ENCODE results near the gene TXNIP.

DNA sequence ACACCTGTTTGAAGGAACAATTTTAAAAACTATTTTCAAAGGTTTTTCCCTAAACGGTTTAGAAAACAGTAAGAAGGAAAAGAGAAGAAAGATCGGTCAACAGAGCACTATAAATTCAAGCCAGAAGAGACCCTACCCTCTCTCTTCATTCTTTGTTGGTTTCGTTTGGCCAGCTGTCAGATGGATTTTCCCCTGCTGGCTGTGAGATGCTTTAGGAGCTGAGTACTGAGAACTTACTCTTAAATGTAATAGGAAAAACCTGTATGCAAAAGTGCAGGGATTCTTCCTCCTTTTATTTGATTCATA is 1.3 kb upstream of the TXNIP start:
- TF ChIP-seq ZC3H10 (CRISPR knock-in tag; IDR thresholded peaks at IDR 0.05): no peak
- TF ChIP-seq PPARA (CRISPR knock-in tag; IDR thresholded peaks at IDR 0.05; ENCODE audit: borderline replicate concordance): no peak
- no peak for TF ChIP-seq ARNTL (CRISPR knock-in tag; IDR thresholded peaks at IDR 0.05; ENCODE audit: borderline replicate concordance, low read depth)
- TF ChIP-seq, protein P1, sequence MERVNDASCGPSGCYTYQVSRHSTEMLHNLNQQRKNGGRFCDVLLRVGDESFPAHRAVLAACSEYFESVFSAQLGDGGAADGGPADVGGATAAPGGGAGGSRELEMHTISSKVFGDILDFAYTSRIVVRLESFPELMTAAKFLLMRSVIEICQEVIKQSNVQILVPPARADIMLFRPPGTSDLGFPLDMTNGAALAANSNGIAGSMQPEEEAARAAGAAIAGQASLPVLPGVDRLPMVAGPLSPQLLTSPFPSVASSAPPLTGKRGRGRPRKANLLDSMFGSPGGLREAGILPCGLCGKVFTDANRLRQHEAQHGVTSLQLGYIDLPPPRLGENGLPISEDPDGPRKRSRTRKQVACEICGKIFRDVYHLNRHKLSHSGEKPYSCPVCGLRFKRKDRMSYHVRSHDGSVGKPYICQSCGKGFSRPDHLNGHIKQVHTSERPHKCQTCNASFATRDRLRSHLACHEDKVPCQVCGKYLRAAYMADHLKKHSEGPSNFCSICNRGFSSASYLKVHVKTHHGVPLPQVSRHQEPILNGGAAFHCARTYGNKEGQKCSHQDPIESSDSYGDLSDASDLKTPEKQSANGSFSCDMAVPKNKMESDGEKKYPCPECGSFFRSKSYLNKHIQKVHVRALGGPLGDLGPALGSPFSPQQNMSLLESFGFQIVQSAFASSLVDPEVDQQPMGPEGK (CRISPR knock-in tag; IDR thresholded peaks at IDR 0.05; ENCODE audit: borderline replicate concordance): no peak
- TF ChIP-seq, protein P2, sequence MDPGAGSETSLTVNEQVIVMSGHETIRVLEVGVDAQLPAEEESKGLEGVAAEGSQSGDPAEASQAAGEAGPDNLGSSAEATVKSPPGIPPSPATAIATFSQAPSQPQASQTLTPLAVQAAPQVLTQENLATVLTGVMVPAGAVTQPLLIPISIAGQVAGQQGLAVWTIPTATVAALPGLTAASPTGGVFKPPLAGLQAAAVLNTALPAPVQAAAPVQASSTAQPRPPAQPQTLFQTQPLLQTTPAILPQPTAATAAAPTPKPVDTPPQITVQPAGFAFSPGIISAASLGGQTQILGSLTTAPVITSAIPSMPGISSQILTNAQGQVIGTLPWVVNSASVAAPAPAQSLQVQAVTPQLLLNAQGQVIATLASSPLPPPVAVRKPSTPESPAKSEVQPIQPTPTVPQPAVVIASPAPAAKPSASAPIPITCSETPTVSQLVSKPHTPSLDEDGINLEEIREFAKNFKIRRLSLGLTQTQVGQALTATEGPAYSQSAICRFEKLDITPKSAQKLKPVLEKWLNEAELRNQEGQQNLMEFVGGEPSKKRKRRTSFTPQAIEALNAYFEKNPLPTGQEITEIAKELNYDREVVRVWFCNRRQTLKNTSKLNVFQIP (CRISPR knock-in tag; IDR thresholded peaks at IDR 0.05; ENCODE audit: borderline replicate concordance, low read depth): no peak
- no peak for TF ChIP-seq SNAI2 (CRISPR knock-in tag; IDR thresholded peaks at IDR 0.05)
- TF ChIP-seq ZFP3 (CRISPR knock-in tag; IDR thresholded peaks at IDR 0.05): no peak
- no peak for TF ChIP-seq ZNF565 (CRISPR knock-in tag; conservative IDR thresholded peaks at IDR 0.05; ENCODE audit: low read depth)
- no peak for TF ChIP-seq ZNF70 (CRISPR knock-in tag; IDR thresholded peaks at IDR 0.05)

Data from SK-N-SH treated with all-trans-retinoic acid at 6 μM for 48 hours (cell line).